ENCODE measurements around the gene SLC2A9. TPM values are rescaled to one million over a fixed set of nuclear protein-coding genes. Genes with fewer than 3 reads are reported as not detected.

Gene SLC2A9
- total and polyA plus RNA-seq, 4 donors, result 2.1 to 16.5 (median 9.5) TPM

- WGBS, 2 donors, result 58 to 69% methylated on average over 2 of the region's 2 CpGs
- intact Hi-C loops (cut with DNase I), result no loop called here
- no peak overlapping the region for H3K27ac ChIP-seq (ENCODE audit: low read depth in 1 of 2, low read length in 2 of 2)
- DNase-seq (no peak), ATAC-seq (ENCODE audit: low FRiP score) (no peak)
- no peaks in the 10 kb centered on the region for H3K36me3 ChIP-seq (ENCODE audit: control insufficient read depth in 1 of 2, insufficient read depth in 2 of 2, low read length in 1 of 2)
- no peaks in the 10 kb centered on the region for H3K27me3 ChIP-seq (ENCODE audit: control insufficient read depth in 1 of 2, insufficient read depth in 2 of 2, low read length in 1 of 2)
- peaks cover 0 to 11% of the 10 kb centered on the region in 2 donors for H3K4me1 ChIP-seq (ENCODE audit: control insufficient read depth in 1 of 2, insufficient read depth in 2 of 2, low read length in 2 of 2)
- H3K9me3 ChIP-seq (ENCODE audit: control insufficient read depth, low read length), result no peaks in the 10 kb centered on the region
- H3K4me3 ChIP-seq (ENCODE audit: low read length in 2 of 2), result no peak overlapping the region
These were observed 19.0 kb downstream of the SLC2A9 start for GRCh38 chr4:10002278-10002677.

DNA sequence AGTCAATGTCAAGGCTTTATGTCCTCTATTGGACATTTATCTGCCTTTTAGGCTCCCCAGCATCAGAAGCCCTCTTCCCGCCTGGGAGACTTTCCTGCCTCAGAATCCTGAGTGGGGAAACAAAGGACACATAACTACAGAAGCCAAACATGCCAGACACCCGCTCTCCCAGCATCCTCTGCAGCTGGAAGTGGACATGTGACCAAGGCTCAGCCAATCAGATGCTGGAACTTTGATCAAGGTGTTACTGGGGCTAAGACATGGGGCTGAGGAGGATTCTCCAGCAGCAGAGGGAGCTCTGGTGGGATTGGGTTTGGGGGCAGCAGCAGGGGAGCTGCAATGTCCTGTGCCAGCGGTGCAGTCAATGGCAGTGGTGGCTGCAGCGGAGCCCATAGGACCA is 19.5 kb downstream of the SLC2A9 start:
- WGBS, 2 donors, result 94 to 96% methylated on average over 4 of the region's 4 CpGs
- Histone ChIP-seq H3K36me3 (ENCODE audit: control insufficient read depth in 1 of 2, insufficient read depth in 2 of 2, low read length in 1 of 2) (no peaks in the 10 kb centered on the region), H3K27me3 (ENCODE audit: control insufficient read depth in 1 of 2, insufficient read depth in 2 of 2, low read length in 1 of 2) (no peaks in the 10 kb centered on the region), H3K4me3 (ENCODE audit: low read length in 2 of 2) (no peak overlapping the region), H3K27ac (ENCODE audit: low read depth in 1 of 2, low read length in 2 of 2) (no peak overlapping the region), H3K9me3 (ENCODE audit: control insufficient read depth, low read length) (no peaks in the 10 kb centered on the region), H3K4me1 (ENCODE audit: control insufficient read depth in 1 of 2, insufficient read depth in 2 of 2, low read length in 2 of 2) (peaks cover 0 to 8% of the 10 kb centered on the region in 2 donors)
- intact Hi-C loops (cut with DNase I), result no loop called here
- ATAC-seq (ENCODE audit: low FRiP score), result no peak
- DNase-seq, result no peak

DNA sequence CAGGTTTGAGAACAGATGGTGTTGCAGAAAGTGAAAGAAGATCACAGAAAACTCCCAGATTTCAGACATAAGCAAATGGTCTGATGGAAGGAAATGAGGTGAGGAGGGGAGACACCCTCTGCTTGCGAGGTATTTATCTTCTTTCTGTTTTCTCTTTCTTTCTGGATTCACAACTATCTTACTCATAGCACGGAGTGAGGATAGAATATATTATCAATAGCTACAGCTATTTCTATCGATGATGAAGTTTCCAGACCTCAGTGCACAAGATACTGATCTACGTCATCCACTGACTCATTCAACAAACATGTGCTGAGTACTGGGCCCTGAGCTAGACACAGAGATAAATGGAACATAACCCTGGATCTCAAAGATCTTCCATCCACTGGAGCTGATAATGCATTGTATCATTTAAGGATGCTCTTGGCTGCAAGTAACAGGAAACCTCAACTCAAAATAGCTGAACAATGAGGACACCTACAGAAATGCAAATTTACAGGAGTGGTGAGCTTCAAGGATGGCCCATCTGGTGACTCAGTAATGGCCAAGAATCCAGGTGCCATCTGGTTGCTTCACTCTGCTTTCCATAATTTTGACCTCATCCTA is 21.2 kb downstream of the SLC2A9 start:
- no peak for ATAC-seq (ENCODE audit: low FRiP score)
- Histone ChIP-seq H3K4me3 (ENCODE audit: low read length in 2 of 2) (no peak overlapping the region), H3K9me3 (ENCODE audit: control insufficient read depth, low read length) (no peaks in the 10 kb centered on the region), H3K27me3 (ENCODE audit: control insufficient read depth in 1 of 2, insufficient read depth in 2 of 2, low read length in 1 of 2) (no peaks in the 10 kb centered on the region), H3K27ac (ENCODE audit: low read depth in 1 of 2, low read length in 2 of 2) (no peak overlapping the region), H3K4me1 (ENCODE audit: control insufficient read depth in 1 of 2, insufficient read depth in 2 of 2, low read length in 2 of 2) (no peaks in the 10 kb centered on the region), H3K36me3 (ENCODE audit: control insufficient read depth in 1 of 2, insufficient read depth in 2 of 2, low read length in 1 of 2) (peaks cover 0 to 1% of the 10 kb centered on the region in 2 donors)
- intact Hi-C loops (cut with DNase I), result no loop called here
- 84 to 85% methylated on average over 4 of the region's 4 CpGs for WGBS, 2 donors
- no peak for DNase-seq

DNA sequence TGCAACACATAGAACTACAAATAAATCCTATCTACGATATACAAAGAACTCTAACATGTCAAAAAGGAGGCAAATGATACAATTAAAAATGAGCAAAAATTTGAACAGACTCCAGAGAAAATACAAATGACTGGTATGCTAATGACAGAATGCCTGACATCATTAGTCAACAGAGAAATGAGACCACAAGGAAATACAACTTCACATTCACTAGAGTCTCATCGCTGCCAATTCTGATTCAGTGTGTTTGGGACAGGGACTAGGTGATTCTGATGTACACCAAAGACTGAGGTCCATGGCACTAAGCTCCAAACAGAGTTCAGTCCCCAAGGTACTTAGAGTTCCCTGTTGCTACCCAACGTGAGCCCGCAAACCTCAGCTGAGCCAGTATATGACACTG is 23.4 kb downstream of the SLC2A9 start:
- Histone ChIP-seq H3K36me3 (ENCODE audit: control insufficient read depth in 1 of 2, insufficient read depth in 2 of 2, low read length in 1 of 2) (peaks cover 0 to 3% of the 10 kb centered on the region in 2 donors), H3K9me3 (ENCODE audit: control insufficient read depth, low read length) (no peaks in the 10 kb centered on the region), H3K27ac (ENCODE audit: low read depth in 1 of 2, low read length in 2 of 2) (no peak overlapping the region), H3K27me3 (ENCODE audit: control insufficient read depth in 1 of 2, insufficient read depth in 2 of 2, low read length in 1 of 2) (no peaks in the 10 kb centered on the region), H3K4me3 (ENCODE audit: low read length in 2 of 2) (no peak overlapping the region), H3K4me1 (ENCODE audit: control insufficient read depth in 1 of 2, insufficient read depth in 2 of 2, low read length in 2 of 2) (no peaks in the 10 kb centered on the region)
- ATAC-seq (ENCODE audit: low FRiP score) (no peak), DNase-seq (no peak)
- intact Hi-C loops (cut with DNase I), result no loop called here
- WGBS, 2 donors, result 77 to 78% methylated on average over 4 of the region's 4 CpGs

DNA sequence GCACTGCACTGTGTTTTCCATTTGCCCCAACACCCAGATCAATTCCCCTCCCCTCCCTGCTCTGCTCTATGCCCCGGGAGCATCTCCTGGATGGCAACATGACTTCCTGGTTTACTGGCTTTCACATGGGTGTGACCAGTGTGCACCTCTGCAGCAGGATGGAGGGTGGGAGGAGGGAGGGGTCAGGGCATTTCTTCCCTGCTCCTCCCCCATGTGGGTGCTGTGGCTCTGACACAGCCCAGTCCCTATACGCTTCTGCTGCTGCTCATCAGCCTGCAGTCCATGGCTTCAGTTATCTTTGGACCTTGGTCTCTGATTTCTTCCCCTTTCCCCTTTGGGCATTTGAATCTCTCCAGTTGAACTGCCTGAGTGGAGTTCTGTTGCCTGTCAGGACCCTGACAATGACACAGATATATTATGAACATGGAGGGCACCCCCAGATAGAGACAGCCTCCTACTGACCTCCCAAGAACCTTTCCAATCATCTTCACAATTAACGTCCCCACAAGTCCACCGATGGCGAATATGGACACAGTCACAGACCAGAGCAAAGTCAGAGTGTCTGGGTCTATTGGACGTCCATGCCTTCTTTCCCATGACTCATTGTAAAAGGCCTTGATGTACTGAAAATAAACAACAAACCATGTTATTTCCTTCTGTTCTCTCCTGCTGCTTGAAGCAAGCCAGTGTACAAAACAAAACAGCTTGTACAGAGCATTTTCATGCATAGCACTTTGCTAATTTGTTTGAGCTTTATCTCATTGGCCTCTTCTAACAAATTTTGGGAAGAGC is 24.8 kb downstream of the SLC2A9 start:
- Histone ChIP-seq H3K4me3 (ENCODE audit: low read length in 2 of 2) (no peak overlapping the region), H3K27me3 (ENCODE audit: control insufficient read depth in 1 of 2, insufficient read depth in 2 of 2, low read length in 1 of 2) (no peaks in the 10 kb centered on the region), H3K4me1 (ENCODE audit: control insufficient read depth in 1 of 2, insufficient read depth in 2 of 2, low read length in 2 of 2) (no peaks in the 10 kb centered on the region), H3K9me3 (ENCODE audit: control insufficient read depth, low read length) (no peaks in the 10 kb centered on the region), H3K27ac (ENCODE audit: low read depth in 1 of 2, low read length in 2 of 2) (no peak overlapping the region), H3K36me3 (ENCODE audit: control insufficient read depth in 1 of 2, insufficient read depth in 2 of 2, low read length in 1 of 2) (peaks cover 0 to 3% of the 10 kb centered on the region in 2 donors)
- DNase-seq (no peak), ATAC-seq (ENCODE audit: low FRiP score) (no peak)
- WGBS, 2 donors, result 70 to 72% methylated on average over 6 of the region's 6 CpGs
- intact Hi-C loops (cut with DNase I), result no loop called here

DNA sequence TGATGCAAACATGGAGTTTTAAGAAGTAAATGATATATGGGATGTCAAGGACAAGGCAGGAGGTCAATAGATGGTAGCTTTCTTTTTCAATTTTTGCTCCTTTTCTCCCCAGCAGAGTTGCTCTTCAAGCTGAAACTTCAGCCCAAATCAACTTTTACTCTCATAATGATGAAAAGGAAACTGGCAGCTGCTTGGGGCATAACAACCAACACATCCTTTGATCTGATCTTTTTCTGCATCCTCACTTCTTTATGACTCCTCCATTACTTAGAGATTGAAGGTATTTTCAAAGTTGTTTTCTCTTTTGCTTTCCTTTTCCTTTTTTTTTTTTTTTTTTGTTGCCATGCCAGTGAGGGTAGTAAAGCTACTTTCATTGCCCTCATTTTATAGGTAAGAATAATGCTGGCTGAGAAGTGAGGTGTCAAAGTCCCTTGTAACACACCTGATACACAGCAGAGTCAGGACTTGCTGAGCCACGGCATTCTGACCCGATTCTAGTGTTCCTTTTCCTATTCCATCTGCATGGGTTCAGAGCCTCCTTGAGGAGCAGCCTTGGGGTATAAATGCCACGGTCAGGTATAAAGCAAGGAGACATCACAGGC is 26.9 kb downstream of the SLC2A9 start:
- no peaks in the 10 kb centered on the region for H3K27me3 ChIP-seq (ENCODE audit: control insufficient read depth in 1 of 2, insufficient read depth in 2 of 2, low read length in 1 of 2)
- no peak overlapping the region for H3K27ac ChIP-seq (ENCODE audit: low read depth in 1 of 2, low read length in 2 of 2)
- no peaks in the 10 kb centered on the region for H3K4me1 ChIP-seq (ENCODE audit: control insufficient read depth in 1 of 2, insufficient read depth in 2 of 2, low read length in 2 of 2)
- H3K36me3 ChIP-seq (ENCODE audit: control insufficient read depth in 1 of 2, insufficient read depth in 2 of 2, low read length in 1 of 2), result peaks cover 0 to 3% of the 10 kb centered on the region in 2 donors
- ATAC-seq (ENCODE audit: low FRiP score), result no peak
- DNase-seq, result no peak
- intact Hi-C loops (cut with DNase I), result no loop called here
- H3K4me3 ChIP-seq (ENCODE audit: low read length in 2 of 2), result no peak overlapping the region
- 87% methylated on average over 3 of the region's 3 CpGs for WGBS, 2 donors
- no peaks in the 10 kb centered on the region for H3K9me3 ChIP-seq (ENCODE audit: control insufficient read depth, low read length)

- no peak overlapping the region for H3K27ac ChIP-seq (ENCODE audit: low read depth in 1 of 2, low read length in 2 of 2)
- intact Hi-C loops (cut with DNase I), result no loop called here
These were observed 31.2 kb downstream of the SLC2A9 start for GRCh38 chr4:9989918-9990635.

GRCh38 chr4:9988933-9989332 is 32.4 kb downstream of the SLC2A9 start:
- Histone ChIP-seq H3K4me1 (ENCODE audit: control insufficient read depth in 1 of 2, insufficient read depth in 2 of 2, low read length in 2 of 2) (no peaks in the 10 kb centered on the region), H3K36me3 (ENCODE audit: control insufficient read depth in 1 of 2, insufficient read depth in 2 of 2, low read length in 1 of 2) (no peaks in the 10 kb centered on the region), H3K27ac (ENCODE audit: low read depth in 1 of 2, low read length in 2 of 2) (no peak overlapping the region), H3K4me3 (ENCODE audit: low read length in 2 of 2) (no peak overlapping the region), H3K9me3 (ENCODE audit: control insufficient read depth, low read length) (no peaks in the 10 kb centered on the region), H3K27me3 (ENCODE audit: control insufficient read depth in 1 of 2, insufficient read depth in 2 of 2, low read length in 1 of 2) (no peaks in the 10 kb centered on the region)
- DNase-seq (no peak), ATAC-seq (ENCODE audit: low FRiP score) (no peak)
- WGBS, 2 donors, result 74% methylated on average over 2 of the region's 2 CpGs
- intact Hi-C loops (cut with DNase I), result no loop called here

More at GRCh38 chr4:9989918-9990635, 31.2 kb downstream of the SLC2A9 start:
- WGBS, 2 donors, result 81 to 84% methylated on average over 10 of the region's 10 CpGs
- Histone ChIP-seq H3K36me3 (ENCODE audit: control insufficient read depth in 1 of 2, insufficient read depth in 2 of 2, low read length in 1 of 2) (peaks cover 0 to 2% of the 10 kb centered on the region in 2 donors), H3K4me3 (ENCODE audit: low read length in 2 of 2) (no peak overlapping the region), H3K27me3 (ENCODE audit: control insufficient read depth in 1 of 2, insufficient read depth in 2 of 2, low read length in 1 of 2) (no peaks in the 10 kb centered on the region), H3K4me1 (ENCODE audit: control insufficient read depth in 1 of 2, insufficient read depth in 2 of 2, low read length in 2 of 2) (no peaks in the 10 kb centered on the region), H3K9me3 (ENCODE audit: control insufficient read depth, low read length) (no peaks in the 10 kb centered on the region)
- DNase-seq, result no peak
- no peak for ATAC-seq (ENCODE audit: low FRiP score)
